GM19351 (cell line): ENCODE data around the gene TBC1D22A.
"Not testable (repeated sequence)": the region's sequence is repeated elsewhere in the genome, so short reads cannot be mapped to it uniquely, and the experiment has no call there.

Source experiments
- ATAC-seq: cut with Tn5 transposase; IDR thresholded peaks from one replicate; pipeline ENCODE4 v1.9.1; 2021; ENCODE audit warnings: mild to moderate bottlenecking, moderate library complexity; ENCODE audit not compliant: unreplicated experiment

TBC1D22A gene

GRCh38 chr22:47126344-47126811 is 363.9 kb downstream of the TBC1D22A start:
- no peak for ATAC-seq

GRCh38 chr22:47127441-47127871 is 365.0 kb downstream of the TBC1D22A start:
- no peak for ATAC-seq

GRCh38 chr22:47128216-47128615 is 365.8 kb downstream of the TBC1D22A start:
- ATAC-seq = no peak

GRCh38 chr22:47128622-47129215 is 366.3 kb downstream of the TBC1D22A start:
- no peak for ATAC-seq

GRCh38 chr22:47129902-47130635 is 367.6 kb downstream of the TBC1D22A start:
- ATAC-seq = no peak

GRCh38 chr22:47130883-47131631 is 368.6 kb downstream of the TBC1D22A start:
- no peak for ATAC-seq

- ATAC-seq = no peak
These were observed 369.4 kb downstream of the TBC1D22A start for GRCh38 chr22:47131632-47132427.

- ATAC-seq = no peak
These were observed 370.0 kb downstream of the TBC1D22A start for GRCh38 chr22:47132428-47132825.

GRCh38 chr22:47133061-47133969 is 370.9 kb downstream of the TBC1D22A start:
- ATAC-seq = no peak

- no peak for ATAC-seq
These were observed 371.8 kb downstream of the TBC1D22A start for GRCh38 chr22:47134222-47134621.

GRCh38 chr22:47135338-47135737 is 372.9 kb downstream of the TBC1D22A start:
- ATAC-seq = no peak

- ATAC-seq = no peak
These were observed 373.6 kb downstream of the TBC1D22A start for GRCh38 chr22:47136050-47136449.

- ATAC-seq = no peak
These were observed 374.2 kb downstream of the TBC1D22A start for GRCh38 chr22:47136671-47137070.

GRCh38 chr22:47139013-47139789 is 376.8 kb downstream of the TBC1D22A start:
- no peak for ATAC-seq

- no peak for ATAC-seq
These were observed 377.3 kb downstream of the TBC1D22A start for GRCh38 chr22:47139790-47140119.

GRCh38 chr22:47140975-47141374 is 378.5 kb downstream of the TBC1D22A start:
- ATAC-seq = not testable (repeated sequence)

- no peak for ATAC-seq
These were observed 380.1 kb downstream of the TBC1D22A start for GRCh38 chr22:47142427-47143046.

GRCh38 chr22:47143249-47143938 is 380.9 kb downstream of the TBC1D22A start:
- ATAC-seq = no peak
